ENCODE measurements around the gene ANKRD61.

DNA sequence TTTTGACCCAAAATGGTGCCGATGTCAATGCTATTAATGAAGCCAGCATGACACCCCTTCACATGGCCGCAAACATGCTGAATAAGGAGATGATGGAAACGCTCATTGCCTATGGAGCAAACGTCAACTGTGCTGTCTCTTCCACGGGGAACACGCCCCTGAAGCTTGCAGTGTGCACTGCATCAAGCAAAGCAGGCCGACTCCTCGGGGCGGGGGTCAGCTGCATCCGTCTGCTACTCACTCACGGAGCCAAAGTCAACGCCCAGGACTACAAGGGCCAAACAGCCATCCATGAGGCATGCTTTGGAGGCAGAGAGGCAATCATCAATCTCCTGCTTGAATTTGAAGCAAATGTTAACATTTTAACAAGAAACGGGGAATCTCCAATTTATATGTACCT, 4.5 kb downstream of the ANKRD61 start:
- TF ChIP-seq, protein P1, sequence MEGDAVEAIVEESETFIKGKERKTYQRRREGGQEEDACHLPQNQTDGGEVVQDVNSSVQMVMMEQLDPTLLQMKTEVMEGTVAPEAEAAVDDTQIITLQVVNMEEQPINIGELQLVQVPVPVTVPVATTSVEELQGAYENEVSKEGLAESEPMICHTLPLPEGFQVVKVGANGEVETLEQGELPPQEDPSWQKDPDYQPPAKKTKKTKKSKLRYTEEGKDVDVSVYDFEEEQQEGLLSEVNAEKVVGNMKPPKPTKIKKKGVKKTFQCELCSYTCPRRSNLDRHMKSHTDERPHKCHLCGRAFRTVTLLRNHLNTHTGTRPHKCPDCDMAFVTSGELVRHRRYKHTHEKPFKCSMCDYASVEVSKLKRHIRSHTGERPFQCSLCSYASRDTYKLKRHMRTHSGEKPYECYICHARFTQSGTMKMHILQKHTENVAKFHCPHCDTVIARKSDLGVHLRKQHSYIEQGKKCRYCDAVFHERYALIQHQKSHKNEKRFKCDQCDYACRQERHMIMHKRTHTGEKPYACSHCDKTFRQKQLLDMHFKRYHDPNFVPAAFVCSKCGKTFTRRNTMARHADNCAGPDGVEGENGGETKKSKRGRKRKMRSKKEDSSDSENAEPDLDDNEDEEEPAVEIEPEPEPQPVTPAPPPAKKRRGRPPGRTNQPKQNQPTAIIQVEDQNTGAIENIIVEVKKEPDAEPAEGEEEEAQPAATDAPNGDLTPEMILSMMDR (IDR thresholded peaks at IDR 0.05): no peak
- no peak for TF ChIP-seq POLR2A (IDR thresholded peaks at IDR 0.05)
